GM18870 (cell line): ENCODE results near the gene C1orf232.

Experiments
- ATAC-seq: cut with Tn5 transposase; IDR thresholded peaks from one replicate; pipeline ENCODE4 v1.9.1; 2021; ENCODE audit warnings: moderate library complexity; ENCODE audit not compliant: unreplicated experiment

The C1orf232 gene

GRCh38 chr1:26180010-26180506 is 11.3 kb upstream of the C1orf232 start:
- no peak for ATAC-seq

GRCh38 chr1:26177182-26177684 is 8.5 kb upstream of the C1orf232 start, which contains the start of gene CNKSR1:
Gene CNKSR1, plus strand, starts transcription at chr1:26177491. Its CDS starts 57 bp downstream, at chr1:26177548.
- ATAC-seq = no peak

GRCh38 chr1:26175346-26175745 is 6.6 kb upstream of the C1orf232 start:
- ATAC-seq = no peak

GRCh38 chr1:26171084-26172072 is 2.6 kb upstream of the C1orf232 start, which contains the start of gene ZNF593OS:
Gene ZNF593OS, minus strand, starts transcription at chr1:26171832. Its CDS starts 171 bp downstream, at chr1:26171661.
- no peak for ATAC-seq

GRCh38 chr1:26170472-26170821 is 1.7 kb upstream of the C1orf232 start:
- ATAC-seq = no peak

GRCh38 chr1:26169669-26170471 is 1.1 kb upstream of the C1orf232 start, which contains the start of gene ZNF593:
Gene ZNF593, plus strand, starts transcription at chr1:26169908. Its CDS starts 76 bp downstream, at chr1:26169984.
- peak; percentile 62 for ATAC-seq

GRCh38 chr1:26169198-26169554 is 413 bp upstream of the C1orf232 start:
- no peak for ATAC-seq

GRCh38 chr1:26166719-26167281 is 2.0 kb downstream of the C1orf232 start:
- no peak for ATAC-seq

GRCh38 chr1:26164861-26165842 is 3.6 kb downstream of the C1orf232 start:
- no peak for ATAC-seq

GRCh38 chr1:26164036-26164860 is 4.5 kb downstream of the C1orf232 start:
- no peak for ATAC-seq

GRCh38 chr1:26163684-26164035 is 5.1 kb downstream of the C1orf232 start:
- ATAC-seq = no peak

GRCh38 chr1:26162220-26162709 is 6.5 kb downstream of the C1orf232 start:
- no peak for ATAC-seq

- ATAC-seq = no peak
Measured at GRCh38 chr1:26161415-26162219, 7.1 kb downstream of the C1orf232 start.

GRCh38 chr1:26160527-26161414 is 8.0 kb downstream of the C1orf232 start:
- ATAC-seq = no peak

- no peak for ATAC-seq
Measured at GRCh38 chr1:26159743-26160039, 9.1 kb downstream of the C1orf232 start.

- no peak for ATAC-seq
Measured at GRCh38 chr1:26158908-26159742, 9.6 kb downstream of the C1orf232 start, which contains the start of gene FAM110D. Gene FAM110D, plus strand, starts transcription at chr1:26159079. Its CDS starts 2,213 bp downstream, at chr1:26161292.
